HG02938 (cell line): ENCODE data around the gene IGF1.
"Not testable (repeated sequence)": the region's sequence is repeated elsewhere in the genome, so short reads cannot be mapped to it uniquely, and the experiment has no call there.

Experiments
- ATAC-seq: cut with Tn5 transposase; IDR thresholded peaks from one replicate; pipeline ENCODE4 v1.9.1; 2021; ENCODE audit warnings: mild to moderate bottlenecking, moderate library complexity; ENCODE audit not compliant: unreplicated experiment

Gene IGF1

GRCh38 chr12:102396276-102396675 is 84.1 kb downstream of the IGF1 start:
- no peak for ATAC-seq

- no peak for ATAC-seq
Measured at GRCh38 chr12:102394200-102394599, 86.2 kb downstream of the IGF1 start.

- no peak for ATAC-seq
Measured at GRCh38 chr12:102390068-102390467, 90.3 kb downstream of the IGF1 start.

GRCh38 chr12:102388469-102388868 is 91.9 kb downstream of the IGF1 start:
- ATAC-seq, result no peak

- ATAC-seq, result no peak
Measured at GRCh38 chr12:102385343-102385742, 95.0 kb downstream of the IGF1 start.

- ATAC-seq, result no peak
Measured at GRCh38 chr12:102379346-102380162, 100.8 kb downstream of the IGF1 start.

- no peak for ATAC-seq
Measured at GRCh38 chr12:102376781-102377180, 103.6 kb downstream of the IGF1 start.

- ATAC-seq, result no peak
Measured at GRCh38 chr12:102376181-102376747, 104.1 kb downstream of the IGF1 start.

GRCh38 chr12:102374190-102374589 is 106.2 kb downstream of the IGF1 start:
- ATAC-seq, result no peak

- no peak for ATAC-seq
Measured at GRCh38 chr12:102372087-102372486, 108.3 kb downstream of the IGF1 start.

GRCh38 chr12:102371165-102371564 is 109.2 kb downstream of the IGF1 start:
- no peak for ATAC-seq

GRCh38 chr12:102369876-102370275 is 110.5 kb downstream of the IGF1 start:
- no peak for ATAC-seq

GRCh38 chr12:102365365-102365764 is 115.0 kb downstream of the IGF1 start:
- ATAC-seq, result no peak

GRCh38 chr12:102364709-102365108 is 115.7 kb downstream of the IGF1 start:
- ATAC-seq, result no peak

- ATAC-seq, result no peak
Measured at GRCh38 chr12:102356690-102357089, 123.7 kb downstream of the IGF1 start.

GRCh38 chr12:102354281-102354680 is 126.1 kb downstream of the IGF1 start:
- not testable (repeated sequence) for ATAC-seq

- ATAC-seq, result no peak
Measured at GRCh38 chr12:102351322-102351721, 129.0 kb downstream of the IGF1 start.

GRCh38 chr12:102350070-102350469 is 130.3 kb downstream of the IGF1 start:
- no peak for ATAC-seq

- no peak for ATAC-seq
Measured at GRCh38 chr12:102349079-102349478, 131.3 kb downstream of the IGF1 start.

- ATAC-seq, result no peak
Measured at GRCh38 chr12:102347811-102348210, 132.6 kb downstream of the IGF1 start.
